Liver (tissue), 3 donors: ENCODE data around the gene PHKB.

ENCODE experiments used
- HNF4G ChIP-seq: IDR thresholded peaks from 2 replicates; pipeline ENCODE4 v1.6.1; 2016; ENCODE audit warnings: antibody characterized with exemption
- JUND ChIP-seq, 2 donors: IDR thresholded peaks; 2 replicates each; pipeline ENCODE4 v1.6.1; 2016; ENCODE audit warnings: antibody characterized with exemption in 2 of 2
- SP1 ChIP-seq: IDR thresholded peaks from 2 replicates; pipeline ENCODE4 v1.6.1; 2018; ENCODE audit warnings: antibody characterized with exemption, mild to moderate bottlenecking
- TAF1 ChIP-seq: conservative IDR thresholded peaks from 2 replicates; pipeline ENCODE4 v1.6.1; 2016; ENCODE audit warnings: antibody characterized with exemption, mild to moderate bottlenecking
- TF ChIP-seq, protein P1 (sequence below): fragments of 150-350 bp; IDR thresholded peaks from 2 replicates; pipeline ENCODE4 v1.5.1; 2017; ENCODE audit warnings: improper control_type of control experiment, low read depth, low read length; ENCODE audit not compliant: missing input control
- donor health status: healthy.
- donor health status: healthy.

DNA sequence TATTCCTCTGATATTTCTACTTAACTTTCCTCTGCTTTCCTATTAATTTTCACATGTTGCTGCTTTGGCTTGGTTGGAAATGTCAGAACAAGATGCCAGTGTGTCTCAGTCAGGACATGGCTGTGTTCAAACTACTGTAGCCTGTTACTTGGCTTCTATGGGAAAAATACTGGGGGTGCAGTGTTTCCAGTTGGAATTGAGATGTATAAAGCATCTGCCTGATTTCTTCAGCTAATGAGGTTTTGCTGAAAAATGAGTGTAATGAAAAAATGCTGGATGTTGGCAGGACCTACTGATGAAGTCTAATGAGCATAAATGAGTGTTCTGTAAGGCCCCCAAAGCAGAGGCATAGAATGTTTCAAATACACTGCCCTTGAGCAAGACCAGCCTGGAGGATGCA is 166.6 kb downstream of the PHKB start:
- no peak for TF ChIP-seq SP1
- TF ChIP-seq TAF1: no peak
- TF ChIP-seq JUND (IDR thresholded peaks at IDR 0.05): no peak
- TF ChIP-seq, protein P1, sequence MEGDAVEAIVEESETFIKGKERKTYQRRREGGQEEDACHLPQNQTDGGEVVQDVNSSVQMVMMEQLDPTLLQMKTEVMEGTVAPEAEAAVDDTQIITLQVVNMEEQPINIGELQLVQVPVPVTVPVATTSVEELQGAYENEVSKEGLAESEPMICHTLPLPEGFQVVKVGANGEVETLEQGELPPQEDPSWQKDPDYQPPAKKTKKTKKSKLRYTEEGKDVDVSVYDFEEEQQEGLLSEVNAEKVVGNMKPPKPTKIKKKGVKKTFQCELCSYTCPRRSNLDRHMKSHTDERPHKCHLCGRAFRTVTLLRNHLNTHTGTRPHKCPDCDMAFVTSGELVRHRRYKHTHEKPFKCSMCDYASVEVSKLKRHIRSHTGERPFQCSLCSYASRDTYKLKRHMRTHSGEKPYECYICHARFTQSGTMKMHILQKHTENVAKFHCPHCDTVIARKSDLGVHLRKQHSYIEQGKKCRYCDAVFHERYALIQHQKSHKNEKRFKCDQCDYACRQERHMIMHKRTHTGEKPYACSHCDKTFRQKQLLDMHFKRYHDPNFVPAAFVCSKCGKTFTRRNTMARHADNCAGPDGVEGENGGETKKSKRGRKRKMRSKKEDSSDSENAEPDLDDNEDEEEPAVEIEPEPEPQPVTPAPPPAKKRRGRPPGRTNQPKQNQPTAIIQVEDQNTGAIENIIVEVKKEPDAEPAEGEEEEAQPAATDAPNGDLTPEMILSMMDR: no peak
- no peak for TF ChIP-seq HNF4G
